ENCODE results near the gene LYRM4. TPM values are rescaled to one million over a fixed set of nuclear protein-coding genes. Genes with fewer than 3 reads are reported as not detected.

Gene LYRM4
- total and polyA plus RNA-seq, 2 donors (not counting 1 experiment from before 2014, with no cell fraction given): 22.1 to 29.5 TPM

DNA sequence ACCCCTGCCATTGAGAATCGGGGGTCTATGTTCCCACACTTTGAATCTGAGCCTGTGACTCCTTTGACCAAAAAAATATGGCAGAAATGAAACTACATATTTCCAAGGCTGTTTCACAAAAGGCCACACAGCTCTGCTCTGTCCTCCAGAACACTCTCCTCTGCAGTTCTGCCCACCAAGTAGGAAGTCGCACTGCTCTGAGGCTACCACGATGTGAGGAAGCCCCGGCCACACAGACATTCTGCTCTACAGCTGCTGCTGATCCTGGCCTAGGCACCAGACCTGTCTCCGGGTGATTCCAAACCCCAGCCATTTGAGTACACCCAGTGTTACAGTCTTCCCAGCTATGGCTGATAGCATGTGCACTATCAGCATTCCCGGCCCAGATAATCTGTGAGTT, 85.1 kb downstream of the LYRM4 start:
- H3K27me3 Mint-ChIP-seq: no peaks in the 10 kb centered on the region
- Histone ChIP-seq H3K9me3 (ENCODE audit: control extremely low read depth in 1 of 3, control insufficient read depth in 2 of 3, insufficient read depth in 1 of 3, low read length in 2 of 3) (no peaks in the 10 kb centered on the region), H3K36me3 (replicated peaks in 1 of 2; ENCODE audit: control extremely low read depth in 1 of 2, control insufficient read depth in 1 of 2, extremely low read depth in 1 of 2, insufficient read depth in 2 of 2, low read length in 1 of 2) (no peaks in the 10 kb centered on the region), H3K79me2 (ENCODE audit: control insufficient read depth, insufficient read depth, low read length) (no peaks in the 10 kb centered on the region), H3K4me3 (ENCODE audit: control extremely low read depth in 1 of 5, extremely low read depth in 1 of 5, insufficient read depth in 1 of 5, low read depth in 2 of 5, low read length in 4 of 5) (peak overlapping the region in 1 of 5 experiments; percentile 9), H3K4me1 (ENCODE audit: control insufficient read depth in 2 of 2, insufficient read depth in 2 of 2, low read length in 2 of 2) (peaks cover 21 to 33% of the 10 kb centered on the region in 2 donors), H3K27me3 (replicated peaks in 1 of 4; ENCODE audit: control extremely low read depth in 1 of 4, control insufficient read depth in 3 of 4, insufficient read depth in 4 of 4, low read length in 3 of 4) (no peaks in the 10 kb centered on the region), H2AFZ (ENCODE audit: insufficient read depth, low read depth, low read length, poor library complexity, severe bottlenecking) (peak overlapping the region; percentile 67), H3K9ac (ENCODE audit: low read length) (peak overlapping the region; percentile 52), H3K27ac (ENCODE audit: low read length in 2 of 2) (peak overlapping the region; percentile 67 to 68), H3K4me2 (replicated peaks; ENCODE audit: low read depth, low read length, poor library complexity, severe bottlenecking) (peak overlapping the region; percentile 74), H4K20me1 (ENCODE audit: control insufficient read depth, insufficient read depth, low read length, poor library complexity, severe bottlenecking) (no peaks in the 10 kb centered on the region)
- no peak for ATAC-seq (ENCODE audit: low read depth)
- 47% methylated on average over 3 of the region's 6 CpGs for WGBS (ENCODE audit: insufficient coverage)
- DNase-seq: no peak
- POLR2A ChIA-PET: no interaction called here
- no peaks in the 10 kb centered on the region for H3K9me3 Mint-ChIP-seq (ENCODE audit: insufficient read depth)
- H3K4me1 Mint-ChIP-seq: peaks cover 33% of the 10 kb centered on the region
- CTCF ChIA-PET: interaction anchor here (2.2 to 2.5 kb wide), 2 partner anchors 32 to 127 kb away, joined by 10 to 17 read pairs; no protein-coding TSS in a partner anchor
- H3K27ac Mint-ChIP-seq: peak overlapping the region; percentile 67
- H3K4me3 Mint-ChIP-seq: peak overlapping the region; percentile 21
- TF ChIP-seq EZH2 (IDR thresholded peaks at IDR 0.05; ENCODE audit: borderline replicate concordance, insufficient read depth, low read depth, low read length, poor library complexity, severe bottlenecking): no peak
- TF ChIP-seq, protein P1, sequence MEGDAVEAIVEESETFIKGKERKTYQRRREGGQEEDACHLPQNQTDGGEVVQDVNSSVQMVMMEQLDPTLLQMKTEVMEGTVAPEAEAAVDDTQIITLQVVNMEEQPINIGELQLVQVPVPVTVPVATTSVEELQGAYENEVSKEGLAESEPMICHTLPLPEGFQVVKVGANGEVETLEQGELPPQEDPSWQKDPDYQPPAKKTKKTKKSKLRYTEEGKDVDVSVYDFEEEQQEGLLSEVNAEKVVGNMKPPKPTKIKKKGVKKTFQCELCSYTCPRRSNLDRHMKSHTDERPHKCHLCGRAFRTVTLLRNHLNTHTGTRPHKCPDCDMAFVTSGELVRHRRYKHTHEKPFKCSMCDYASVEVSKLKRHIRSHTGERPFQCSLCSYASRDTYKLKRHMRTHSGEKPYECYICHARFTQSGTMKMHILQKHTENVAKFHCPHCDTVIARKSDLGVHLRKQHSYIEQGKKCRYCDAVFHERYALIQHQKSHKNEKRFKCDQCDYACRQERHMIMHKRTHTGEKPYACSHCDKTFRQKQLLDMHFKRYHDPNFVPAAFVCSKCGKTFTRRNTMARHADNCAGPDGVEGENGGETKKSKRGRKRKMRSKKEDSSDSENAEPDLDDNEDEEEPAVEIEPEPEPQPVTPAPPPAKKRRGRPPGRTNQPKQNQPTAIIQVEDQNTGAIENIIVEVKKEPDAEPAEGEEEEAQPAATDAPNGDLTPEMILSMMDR (IDR thresholded peaks at IDR 0.05): no peak
- intact Hi-C loops (cut with micrococcal nuclease): no loop called here

DNA sequence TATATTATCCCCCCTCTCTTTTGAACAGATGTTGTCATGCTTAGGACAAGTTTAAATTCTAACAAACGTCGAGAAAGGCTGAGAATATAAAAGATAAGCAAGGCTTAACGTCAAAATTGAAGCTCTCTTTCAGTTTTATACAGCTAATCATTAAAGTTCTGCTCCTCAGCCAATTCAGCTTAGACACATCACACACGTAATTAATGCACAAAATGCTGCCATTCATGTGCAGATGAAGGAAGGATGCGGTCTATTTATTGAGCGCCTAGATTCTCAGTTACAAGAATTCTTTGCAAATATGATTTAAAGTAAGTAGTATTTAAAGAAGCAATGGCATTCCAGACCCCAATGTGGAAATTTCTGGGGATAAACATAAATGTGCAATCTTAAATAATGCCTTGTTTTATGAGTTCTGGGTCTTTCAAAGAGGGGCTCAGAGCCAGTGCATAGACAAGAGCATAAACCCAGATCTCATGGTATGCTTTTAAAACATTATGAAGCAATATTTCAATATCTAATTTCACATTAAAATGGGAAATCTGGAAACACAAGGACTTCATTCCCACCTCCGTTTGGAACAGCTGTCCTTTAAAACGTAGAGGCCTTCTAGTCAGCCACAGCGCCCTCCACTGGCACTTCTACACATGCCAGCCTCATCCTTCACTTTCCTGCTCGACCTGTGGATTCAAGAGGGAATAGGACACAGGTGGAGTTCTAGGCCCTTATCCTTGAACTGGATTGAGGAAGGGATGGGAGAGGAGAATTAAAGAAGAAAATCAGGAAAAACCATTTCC, 85.8 kb downstream of the LYRM4 start:
- Mint-ChIP-seq H3K27me3 (no peaks in the 10 kb centered on the region), H3K4me3 (peak overlapping the region; percentile 81), H3K4me1 (peaks cover 33% of the 10 kb centered on the region), H3K9me3 (ENCODE audit: insufficient read depth) (no peaks in the 10 kb centered on the region), H3K27ac (peak overlapping the region; percentile 73)
- POLR2A ChIA-PET: no interaction called here
- peak overlapping the region; percentile 52 for H3K9ac ChIP-seq (ENCODE audit: low read length)
- no CpG with 5 or more reads among the region's 10 CpGs for WGBS (ENCODE audit: insufficient coverage)
- H3K36me3 ChIP-seq (replicated peaks in 1 of 2; ENCODE audit: control extremely low read depth in 1 of 2, control insufficient read depth in 1 of 2, extremely low read depth in 1 of 2, insufficient read depth in 2 of 2, low read length in 1 of 2): no peaks in the 10 kb centered on the region
- intact Hi-C loops (cut with micrococcal nuclease): no loop called here
- H3K79me2 ChIP-seq (ENCODE audit: control insufficient read depth, insufficient read depth, low read length): no peaks in the 10 kb centered on the region
- DNase-seq (peak; percentile 15), ATAC-seq (ENCODE audit: low read depth) (no peak)
- no peaks in the 10 kb centered on the region for H4K20me1 ChIP-seq (ENCODE audit: control insufficient read depth, insufficient read depth, low read length, poor library complexity, severe bottlenecking)
- TF ChIP-seq EZH2 (IDR thresholded peaks at IDR 0.05; ENCODE audit: borderline replicate concordance, insufficient read depth, low read depth, low read length, poor library complexity, severe bottlenecking): no peak
- TF ChIP-seq, protein P1 (IDR thresholded peaks at IDR 0.05): no peak
- H3K4me2 ChIP-seq (replicated peaks; ENCODE audit: low read depth, low read length, poor library complexity, severe bottlenecking): peak overlapping the region; percentile 74
- H3K4me3 ChIP-seq (ENCODE audit: control extremely low read depth in 1 of 5, extremely low read depth in 1 of 5, insufficient read depth in 1 of 5, low read depth in 2 of 5, low read length in 4 of 5): peak overlapping the region in 1 of 5 experiments; percentile 51
- H2AFZ ChIP-seq (ENCODE audit: insufficient read depth, low read depth, low read length, poor library complexity, severe bottlenecking): peak overlapping the region; percentile 67
- no peaks in the 10 kb centered on the region for H3K27me3 ChIP-seq (replicated peaks in 1 of 4; ENCODE audit: control extremely low read depth in 1 of 4, control insufficient read depth in 3 of 4, insufficient read depth in 4 of 4, low read length in 3 of 4)
- CTCF ChIA-PET: interaction anchor here (0.8 to 2.5 kb wide), 7 partner anchors 8 to 227 kb away, joined by 3 to 17 read pairs (median 7); no protein-coding TSS in a partner anchor
- no peaks in the 10 kb centered on the region for H3K9me3 ChIP-seq (ENCODE audit: control extremely low read depth in 1 of 3, control insufficient read depth in 2 of 3, insufficient read depth in 1 of 3, low read length in 2 of 3)
- H3K4me1 ChIP-seq (ENCODE audit: control insufficient read depth in 2 of 2, insufficient read depth in 2 of 2, low read length in 2 of 2): peaks cover 21 to 33% of the 10 kb centered on the region in 2 donors
- H3K27ac ChIP-seq (ENCODE audit: low read length in 2 of 2): peak overlapping the region; percentile 67 to 68
